Activated CD8-positive, alpha-beta T cell treated with anti-CD3 and anti-CD28 coated beads, Interleukin-2, amount 10 ng/mL, durations not matched to agents 7 days and 5 days (primary cell): Measurements from ENCODE around the gene FAM117B. TPM values are rescaled to one million over a fixed set of nuclear protein-coding genes. Genes with fewer than 3 reads are reported as not detected.

ENCODE experiments used
- ATAC-seq: fragments of 150-1000 bp; cut with Tn5 transposase; one replicate; pipeline ENCODE4 v1.10.0; 2021; ENCODE audit warnings: moderate library complexity
- CTCF ChIA-PET: fragments of 350-600 bp; sonication (Branson Sonifier 250); formaldehyde crosslinking; loops from one replicate; lab custom pipeline; 2021; ENCODE audit warnings: antibody characterized with exemption; lab: Charles Lee
- POLR2A ChIA-PET: fragments of 350-600 bp; sonication (Branson Sonifier 250); formaldehyde crosslinking; loops from one replicate; lab custom pipeline; 2021; ENCODE audit warnings: antibody characterized with exemption; lab: Charles Lee
- DNase-seq: peaks from one replicate; pipeline ENCODE4 v3.0.0-alpha.2; 2020
- H3K27ac Mint-ChIP-seq: one replicate; pipeline ENCODE4 v1.8.0; 2021; ENCODE audit warnings: mild to moderate bottlenecking, mixed read lengths
- H3K27me3 Mint-ChIP-seq: one replicate; pipeline ENCODE4 v1.8.0; 2021; ENCODE audit warnings: low read depth, mixed read lengths
- H3K36me3 Mint-ChIP-seq: one replicate; pipeline ENCODE4 v1.8.0; 2021; ENCODE audit warnings: low read depth, mixed read lengths
- H3K4me1 Mint-ChIP-seq: one replicate; pipeline ENCODE4 v1.8.0; 2021; ENCODE audit warnings: low read depth, mixed read lengths
- H3K4me3 Mint-ChIP-seq: one replicate; pipeline ENCODE4 v1.8.0; 2021; ENCODE audit warnings: mild to moderate bottlenecking, mixed read lengths
- H3K9me3 Mint-ChIP-seq: one replicate; pipeline ENCODE4 v1.8.0; 2022; ENCODE audit warnings: mixed read lengths; ENCODE audit not compliant: insufficient read depth
- total RNA-seq, 2 experiments: library from RNA; stranded (reverse); gene quantifications; one replicate each; pipeline ENCODE4 v1.2.3, GENCODE V29; 2021

The FAM117B gene
- total RNA-seq, 2 experiments from 2014 or later, result 17.1 to 18.8 TPM

- no peak for DNase-seq
- peaks cover 26% of the 10 kb centered on the region for H3K9me3 Mint-ChIP-seq
- H3K27ac Mint-ChIP-seq, result no peak overlapping the region
- ChIA-PET POLR2A (no interaction called here), CTCF (no interaction called here)
- H3K36me3 Mint-ChIP-seq, result peaks cover 39% of the 10 kb centered on the region
- no peaks in the 10 kb centered on the region for H3K27me3 Mint-ChIP-seq
- peaks cover 15% of the 10 kb centered on the region for H3K4me1 Mint-ChIP-seq
- ATAC-seq, result no peak
- no peak overlapping the region for H3K4me3 Mint-ChIP-seq
Observed at GRCh38 chr2:202680512-202680911, 45.7 kb downstream of the FAM117B start.

- ATAC-seq (no peak), DNase-seq (no peak)
- POLR2A ChIA-PET, result no interaction called here
- Mint-ChIP-seq H3K4me1 (peaks cover 12% of the 10 kb centered on the region), H3K4me3 (no peak overlapping the region), H3K36me3 (peaks cover 34% of the 10 kb centered on the region), H3K27me3 (no peaks in the 10 kb centered on the region), H3K9me3 (peaks cover 26% of the 10 kb centered on the region), H3K27ac (no peak overlapping the region)
- CTCF ChIA-PET, result no interaction called here
Observed at GRCh38 chr2:202681688-202682205, 47.0 kb downstream of the FAM117B start.

GRCh38 chr2:202682274-202682673, 47.5 kb downstream of the FAM117B start:
- ChIA-PET POLR2A (no interaction called here), CTCF (no interaction called here)
- Mint-ChIP-seq H3K36me3 (peaks cover 34% of the 10 kb centered on the region), H3K9me3 (peaks cover 26% of the 10 kb centered on the region), H3K4me1 (peaks cover 12% of the 10 kb centered on the region), H3K4me3 (no peak overlapping the region), H3K27me3 (no peaks in the 10 kb centered on the region), H3K27ac (no peak overlapping the region)
- ATAC-seq (no peak), DNase-seq (no peak)

- ChIA-PET POLR2A (no interaction called here), CTCF (no interaction called here)
Observed at GRCh38 chr2:202687276-202687675, 52.5 kb downstream of the FAM117B start.

GRCh38 chr2:202689459-202689858, 54.7 kb downstream of the FAM117B start:
- no peak for DNase-seq
- H3K36me3 Mint-ChIP-seq, result no peaks in the 10 kb centered on the region
- peaks cover 9% of the 10 kb centered on the region for H3K4me1 Mint-ChIP-seq
- no peaks in the 10 kb centered on the region for H3K9me3 Mint-ChIP-seq
- no peak overlapping the region for H3K4me3 Mint-ChIP-seq
- ChIA-PET CTCF (interaction anchor here (1.2 kb wide), 1 partner anchor 11 kb away, joined by 3 read pairs; no protein-coding TSS in a partner anchor), POLR2A (no interaction called here)
- no peak overlapping the region for H3K27ac Mint-ChIP-seq
- H3K27me3 Mint-ChIP-seq, result no peaks in the 10 kb centered on the region
- no peak for ATAC-seq

More at GRCh38 chr2:202687276-202687675, 52.5 kb downstream of the FAM117B start:
- Mint-ChIP-seq H3K4me3 (no peak overlapping the region), H3K27ac (no peak overlapping the region), H3K36me3 (peaks cover 4% of the 10 kb centered on the region), H3K9me3 (no peaks in the 10 kb centered on the region), H3K4me1 (peaks cover 7% of the 10 kb centered on the region), H3K27me3 (no peaks in the 10 kb centered on the region)
- ATAC-seq, result no peak
- no peak for DNase-seq

- Mint-ChIP-seq H3K27ac (no peak overlapping the region), H3K27me3 (no peaks in the 10 kb centered on the region), H3K36me3 (no peaks in the 10 kb centered on the region), H3K4me1 (peaks cover 9% of the 10 kb centered on the region), H3K9me3 (no peaks in the 10 kb centered on the region), H3K4me3 (no peak overlapping the region)
- ATAC-seq (no peak), DNase-seq (no peak)
- POLR2A ChIA-PET, result no interaction called here
- CTCF ChIA-PET, result interaction anchor here (1.2 kb wide), 1 partner anchor 11 kb away, joined by 3 read pairs; no protein-coding TSS in a partner anchor
Observed at GRCh38 chr2:202689898-202690297, 55.1 kb downstream of the FAM117B start.

GRCh38 chr2:202690321-202690900, 55.6 kb downstream of the FAM117B start:
- H3K27ac Mint-ChIP-seq, result no peak overlapping the region

GRCh38 chr2:202693503-202693902, 58.7 kb downstream of the FAM117B start:
- H3K36me3 Mint-ChIP-seq, result peaks cover 15% of the 10 kb centered on the region
- no peak overlapping the region for H3K4me3 Mint-ChIP-seq
- POLR2A ChIA-PET, result no interaction called here
- H3K27me3 Mint-ChIP-seq, result no peaks in the 10 kb centered on the region
- ATAC-seq (no peak), DNase-seq (no peak)
- no peaks in the 10 kb centered on the region for H3K9me3 Mint-ChIP-seq
- H3K4me1 Mint-ChIP-seq, result peaks cover 9% of the 10 kb centered on the region
- CTCF ChIA-PET, result no interaction called here
- no peak overlapping the region for H3K27ac Mint-ChIP-seq

More at GRCh38 chr2:202690321-202690900, 55.6 kb downstream of the FAM117B start:
- Mint-ChIP-seq H3K4me1 (peaks cover 9% of the 10 kb centered on the region), H3K4me3 (no peak overlapping the region), H3K27me3 (no peaks in the 10 kb centered on the region), H3K9me3 (no peaks in the 10 kb centered on the region), H3K36me3 (no peaks in the 10 kb centered on the region)
- DNase-seq, result no peak
- ChIA-PET CTCF (interaction anchor here (1.2 kb wide), 1 partner anchor 10 kb away, joined by 3 read pairs; no protein-coding TSS in a partner anchor), POLR2A (no interaction called here)
- ATAC-seq, result no peak

GRCh38 chr2:202695166-202695565, 60.4 kb downstream of the FAM117B start:
- Mint-ChIP-seq H3K36me3 (peaks cover 22% of the 10 kb centered on the region), H3K4me1 (peaks cover 15% of the 10 kb centered on the region), H3K27me3 (no peaks in the 10 kb centered on the region), H3K4me3 (no peak overlapping the region), H3K9me3 (no peaks in the 10 kb centered on the region), H3K27ac (no peak overlapping the region)
- CTCF ChIA-PET, result no interaction called here
- POLR2A ChIA-PET, result interaction anchor here (0.9 kb wide), 1 partner anchor 59 kb away, joined by 3 read pairs; no protein-coding TSS in a partner anchor
- no peak for ATAC-seq
- DNase-seq, result no peak

- Mint-ChIP-seq H3K27ac (peak overlapping the region; percentile 50), H3K9me3 (no peaks in the 10 kb centered on the region), H3K4me1 (peaks cover 23% of the 10 kb centered on the region), H3K27me3 (no peaks in the 10 kb centered on the region), H3K4me3 (peak overlapping the region; percentile 16), H3K36me3 (peaks cover 32% of the 10 kb centered on the region)
- ChIA-PET POLR2A (interaction anchor here (2.1 kb wide), 1 partner anchor 65 kb away, joined by 6 read pairs; the partner anchor contains the start of gene FAM117B), CTCF (interaction anchor here (0.8 to 1.5 kb wide), 7 partner anchors 11 to 170 kb away, joined by 3 to 14 read pairs (median 3); no protein-coding TSS in a partner anchor)
- ATAC-seq (peak; percentile 54), DNase-seq (no peak)
Observed at GRCh38 chr2:202700075-202700901, 65.5 kb downstream of the FAM117B start.

- CTCF ChIA-PET, result no interaction called here
- POLR2A ChIA-PET, result no interaction called here
- H3K27me3 Mint-ChIP-seq, result no peaks in the 10 kb centered on the region
- peaks cover 23% of the 10 kb centered on the region for H3K36me3 Mint-ChIP-seq
- H3K9me3 Mint-ChIP-seq, result no peaks in the 10 kb centered on the region
- DNase-seq, result no peak
- peak overlapping the region; percentile 37 for H3K27ac Mint-ChIP-seq
- peaks cover 31% of the 10 kb centered on the region for H3K4me1 Mint-ChIP-seq
- H3K4me3 Mint-ChIP-seq, result no peak overlapping the region
- no peak for ATAC-seq
Observed at GRCh38 chr2:202703091-202703490, 68.3 kb downstream of the FAM117B start.

- peaks cover 20% of the 10 kb centered on the region for H3K36me3 Mint-ChIP-seq
- ATAC-seq (no peak), DNase-seq (no peak)
- H3K4me1 Mint-ChIP-seq, result peaks cover 31% of the 10 kb centered on the region
- ChIA-PET POLR2A (no interaction called here), CTCF (no interaction called here)
- no peak overlapping the region for H3K4me3 Mint-ChIP-seq
- H3K27ac Mint-ChIP-seq, result no peak overlapping the region
- H3K9me3 Mint-ChIP-seq, result no peaks in the 10 kb centered on the region
- H3K27me3 Mint-ChIP-seq, result no peaks in the 10 kb centered on the region
Observed at GRCh38 chr2:202704248-202704647, 69.5 kb downstream of the FAM117B start.
